HG02852 (cell line): ENCODE measurements around the gene MSL1.

Source experiments
- ATAC-seq: cut with Tn5 transposase; IDR thresholded peaks from one replicate; pipeline ENCODE4 v1.9.1; 2021; ENCODE audit warnings: mild to moderate bottlenecking, moderate library complexity; ENCODE audit not compliant: unreplicated experiment

MSL1 gene

GRCh38 chr17:40121181-40122135 is at the start of gene MSL1:
MSL1 (plus strand) TSS chr17:40121971; CDS start chr17:40122613, 642 bp downstream.
- peak; percentile 52 for ATAC-seq

DNA sequence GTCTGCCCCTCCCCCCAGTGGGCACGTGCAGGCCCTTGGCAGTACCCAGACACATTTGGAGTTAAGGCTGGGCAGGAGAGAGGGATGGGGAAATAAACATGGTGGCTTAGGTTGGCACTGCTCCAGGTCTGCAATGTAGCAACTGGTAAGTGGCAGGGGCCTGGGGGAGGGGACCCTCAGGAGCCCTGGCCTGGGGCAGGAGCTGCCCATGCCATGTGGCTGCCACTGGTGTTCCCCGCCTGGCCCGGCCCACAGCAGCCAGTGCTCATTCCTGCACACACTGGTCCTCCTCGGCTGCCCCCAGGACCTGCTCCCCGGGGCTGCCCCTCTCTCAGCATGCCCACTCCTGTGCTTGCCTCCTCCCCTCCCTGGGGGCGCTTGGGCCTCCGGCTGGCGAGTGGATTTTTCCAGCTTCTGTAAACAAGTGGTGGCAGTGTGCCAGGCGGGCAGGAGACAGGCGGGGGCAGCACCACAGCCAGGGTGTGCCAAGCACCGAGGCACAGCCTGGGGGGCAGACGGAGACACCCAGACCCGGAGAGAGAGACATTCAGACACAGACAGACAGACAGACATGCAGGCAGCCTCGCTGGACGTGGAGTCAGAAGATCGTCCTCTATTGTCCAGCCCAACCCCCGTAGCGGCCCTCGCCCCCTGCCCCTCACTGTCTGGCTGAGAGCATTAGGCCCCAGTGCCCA is 49.6 kb upstream of the MSL1 start:
- no peak for ATAC-seq

DNA sequence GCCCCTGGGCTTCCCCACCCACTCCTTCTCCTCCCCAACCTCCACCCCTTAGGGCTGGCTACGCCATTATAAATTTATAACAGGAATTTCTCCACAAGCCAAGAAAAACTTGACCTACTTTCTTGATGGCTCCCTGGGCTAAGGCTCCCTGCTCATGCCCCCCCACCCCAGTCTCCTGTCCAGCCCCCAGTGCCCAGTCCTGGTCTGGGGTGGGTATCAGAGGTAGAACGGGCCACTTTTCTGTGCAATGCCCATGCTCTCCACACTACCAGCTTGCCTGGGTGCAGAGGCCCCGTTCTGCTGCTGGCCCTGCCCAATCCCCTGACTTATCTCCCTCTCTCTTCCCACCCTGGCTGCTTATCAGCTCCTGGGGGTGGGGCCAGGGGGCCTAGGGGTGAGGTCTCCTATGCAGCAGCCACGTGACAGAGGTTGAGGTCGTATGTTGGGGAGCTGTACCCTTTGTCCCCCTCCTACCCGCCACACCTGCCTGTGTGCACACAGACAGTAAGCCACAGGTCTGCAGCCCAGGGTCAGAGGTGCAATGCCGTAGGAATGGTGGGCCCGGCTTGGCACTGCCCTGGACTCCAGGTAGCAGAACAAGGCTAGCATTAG is 48.9 kb upstream of the MSL1 start:
- ATAC-seq = no peak

DNA sequence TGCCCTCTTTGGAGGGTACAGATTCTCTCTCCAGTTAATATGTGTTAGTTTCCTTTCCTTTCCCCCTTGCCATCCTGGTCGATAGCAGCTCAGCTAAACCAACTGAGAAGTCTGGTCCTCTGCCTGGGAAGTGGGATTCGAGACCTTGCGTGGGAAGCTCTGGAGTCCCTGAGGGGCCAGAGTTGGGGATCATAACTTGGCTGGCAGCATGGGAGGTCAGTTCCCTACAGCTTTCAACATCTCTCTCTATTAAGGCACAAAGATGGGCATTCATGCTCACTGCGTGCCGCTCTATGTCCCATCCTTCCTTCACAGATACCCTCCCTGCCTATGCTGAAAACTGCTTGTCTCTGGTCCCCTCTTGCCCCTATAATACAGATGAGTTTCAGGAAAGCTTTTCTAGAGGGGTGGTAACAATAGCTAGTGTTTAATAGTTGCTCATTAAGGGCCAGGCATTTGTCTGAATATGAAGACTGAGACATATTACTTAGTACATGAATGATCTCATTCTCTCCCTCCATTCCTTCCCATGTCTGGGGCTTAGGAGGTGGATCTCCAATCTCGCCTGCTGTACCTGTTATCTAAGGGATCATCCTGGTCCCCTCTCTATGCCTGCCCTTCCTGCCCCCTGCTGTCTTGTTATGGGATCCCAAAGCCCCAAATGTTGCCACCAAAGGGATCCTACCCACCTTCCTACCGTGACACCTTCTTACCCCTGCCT is 48.2 kb upstream of the MSL1 start:
- no peak for ATAC-seq

- ATAC-seq = no peak
Measured at GRCh38 chr17:40074175-40074512, 47.6 kb upstream of the MSL1 start.

GRCh38 chr17:40074871-40075200 is 46.9 kb upstream of the MSL1 start:
- no peak for ATAC-seq

- ATAC-seq = no peak
Measured at GRCh38 chr17:40075201-40075941, 46.4 kb upstream of the MSL1 start.

- no peak for ATAC-seq
Measured at GRCh38 chr17:40075942-40076498, 45.8 kb upstream of the MSL1 start.

GRCh38 chr17:40076591-40076990 is 45.2 kb upstream of the MSL1 start:
- no peak for ATAC-seq

GRCh38 chr17:40079545-40079944 is 42.2 kb upstream of the MSL1 start:
- ATAC-seq = no peak

GRCh38 chr17:40084477-40084876 is 37.3 kb upstream of the MSL1 start:
- no peak for ATAC-seq

- no peak for ATAC-seq
Measured at GRCh38 chr17:40086150-40087044, 35.4 kb upstream of the MSL1 start.

GRCh38 chr17:40087049-40087794 is 34.5 kb upstream of the MSL1 start:
- ATAC-seq = no peak

GRCh38 chr17:40087903-40088718 is 33.7 kb upstream of the MSL1 start:
- no peak for ATAC-seq

DNA sequence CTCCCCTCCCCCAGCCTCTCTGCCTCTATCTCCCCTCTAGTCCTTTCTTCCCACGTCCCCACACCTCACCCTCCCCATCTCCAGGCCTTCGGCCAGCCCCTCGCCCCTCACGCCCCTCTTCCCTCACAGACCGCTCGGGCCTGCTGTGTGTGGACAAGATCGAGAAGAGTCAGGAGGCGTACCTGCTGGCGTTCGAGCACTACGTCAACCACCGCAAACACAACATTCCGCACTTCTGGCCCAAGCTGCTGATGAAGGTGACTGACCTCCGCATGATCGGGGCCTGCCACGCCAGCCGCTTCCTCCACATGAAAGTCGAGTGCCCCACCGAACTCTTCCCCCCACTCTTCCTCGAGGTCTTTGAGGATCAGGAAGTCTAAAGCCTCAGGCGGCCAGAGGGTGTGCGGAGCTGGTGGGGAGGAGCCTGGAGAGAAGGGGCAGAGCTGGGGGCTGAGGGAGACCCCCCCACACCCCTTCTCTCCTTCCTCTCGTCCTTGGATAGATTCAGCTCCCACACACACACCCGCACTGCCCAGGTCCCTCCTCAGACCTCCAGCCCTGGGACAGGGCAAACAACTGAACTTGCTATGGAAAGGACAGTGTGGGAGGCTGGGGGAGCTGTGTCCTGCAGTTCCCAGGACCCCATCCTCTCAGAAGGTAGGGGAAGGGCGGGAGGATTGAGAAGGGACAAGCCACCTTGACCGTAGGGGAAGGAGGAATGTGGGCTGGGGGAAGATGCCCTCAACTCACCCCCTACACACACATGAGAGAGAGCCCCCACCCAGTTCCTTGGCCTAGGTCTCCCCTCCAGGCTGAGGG is 32.5 kb upstream of the MSL1 start:
- no peak for ATAC-seq

GRCh38 chr17:40090237-40091119 is 31.3 kb upstream of the MSL1 start:
- no peak for ATAC-seq
